Measurements from ENCODE around the gene SLC10A7.

GRCh38 chr4:146389561-146389960, 132.2 kb downstream of the SLC10A7 start:
- TF ChIP-seq POLR2AphosphoS5 (IDR thresholded peaks at IDR 0.05) (no peak), CTCF (IDR thresholded peaks at IDR 0.05) (no peak), POLR2A (IDR thresholded peaks at IDR 0.05) (no peak), EP300 (IDR thresholded peaks at IDR 0.05) (no peak)
